ENCODE data around the gene DDX27. TPM values are rescaled to one million over a fixed set of nuclear protein-coding genes. Genes with fewer than 3 reads are reported as not detected.

Gene DDX27
- total and polyA plus RNA-seq, 9 of the 15 experiments (the other 6 are each of a cell fraction or from before 2014, with no cell fraction given) = 17.9 to 79.3 (median 57.0) TPM

DNA sequence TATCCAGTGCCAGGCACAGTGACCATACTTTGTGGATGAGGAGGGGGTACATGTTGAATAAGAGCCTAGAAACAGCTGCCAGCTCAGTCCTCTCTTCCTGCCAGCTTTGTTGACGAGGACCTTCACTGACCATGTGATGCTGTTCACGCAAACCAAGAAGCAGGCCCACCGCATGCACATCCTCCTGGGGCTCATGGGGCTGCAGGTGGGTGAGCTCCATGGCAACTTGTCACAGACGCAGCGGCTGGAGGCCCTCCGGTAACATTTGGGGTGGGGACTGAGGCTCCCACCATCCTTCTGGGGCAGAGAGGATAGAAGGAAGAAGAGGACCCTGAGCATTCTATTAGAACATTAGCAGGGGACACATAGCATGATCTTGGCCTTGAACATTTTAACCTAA is 15.6 kb downstream of the DDX27 start (continued):
- no peak for TF ChIP-seq ZNF146 (CRISPR knock-in tag; IDR thresholded peaks at IDR 0.05; ENCODE audit: unreplicated experiment)
- no peak for TF ChIP-seq ETV6 (IDR thresholded peaks at IDR 0.05; ENCODE audit: borderline replicate concordance in 1 of 2, low read depth in 2 of 2, low read length in 1 of 2)
- no peak for TF ChIP-seq ETV6 (CRISPR knock-in tag; IDR thresholded peaks at IDR 0.05; ENCODE audit: borderline replicate concordance)
- no peak for TF ChIP-seq ZNF311 (CRISPR knock-in tag; IDR thresholded peaks at IDR 0.05)
- TF ChIP-seq FOXJ2 (tag; IDR thresholded peaks at IDR 0.05) = no peak
- TF ChIP-seq ZNF175 (CRISPR knock-in tag; IDR thresholded peaks at IDR 0.05; ENCODE audit: low read depth) = no peak
- no peak for TF ChIP-seq SMC3 (conservative IDR thresholded peaks at IDR 0.05; ENCODE audit: insufficient read depth, low read depth, low read length)
- no peak for TF ChIP-seq NR2F6 (CRISPR knock-in tag; IDR thresholded peaks at IDR 0.05)
- TF ChIP-seq, protein P1, sequence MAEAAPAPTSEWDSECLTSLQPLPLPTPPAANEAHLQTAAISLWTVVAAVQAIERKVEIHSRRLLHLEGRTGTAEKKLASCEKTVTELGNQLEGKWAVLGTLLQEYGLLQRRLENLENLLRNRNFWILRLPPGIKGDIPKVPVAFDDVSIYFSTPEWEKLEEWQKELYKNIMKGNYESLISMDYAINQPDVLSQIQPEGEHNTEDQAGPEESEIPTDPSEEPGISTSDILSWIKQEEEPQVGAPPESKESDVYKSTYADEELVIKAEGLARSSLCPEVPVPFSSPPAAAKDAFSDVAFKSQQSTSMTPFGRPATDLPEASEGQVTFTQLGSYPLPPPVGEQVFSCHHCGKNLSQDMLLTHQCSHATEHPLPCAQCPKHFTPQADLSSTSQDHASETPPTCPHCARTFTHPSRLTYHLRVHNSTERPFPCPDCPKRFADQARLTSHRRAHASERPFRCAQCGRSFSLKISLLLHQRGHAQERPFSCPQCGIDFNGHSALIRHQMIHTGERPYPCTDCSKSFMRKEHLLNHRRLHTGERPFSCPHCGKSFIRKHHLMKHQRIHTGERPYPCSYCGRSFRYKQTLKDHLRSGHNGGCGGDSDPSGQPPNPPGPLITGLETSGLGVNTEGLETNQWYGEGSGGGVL (CRISPR knock-in tag; IDR thresholded peaks at IDR 0.05) = no peak

DNA sequence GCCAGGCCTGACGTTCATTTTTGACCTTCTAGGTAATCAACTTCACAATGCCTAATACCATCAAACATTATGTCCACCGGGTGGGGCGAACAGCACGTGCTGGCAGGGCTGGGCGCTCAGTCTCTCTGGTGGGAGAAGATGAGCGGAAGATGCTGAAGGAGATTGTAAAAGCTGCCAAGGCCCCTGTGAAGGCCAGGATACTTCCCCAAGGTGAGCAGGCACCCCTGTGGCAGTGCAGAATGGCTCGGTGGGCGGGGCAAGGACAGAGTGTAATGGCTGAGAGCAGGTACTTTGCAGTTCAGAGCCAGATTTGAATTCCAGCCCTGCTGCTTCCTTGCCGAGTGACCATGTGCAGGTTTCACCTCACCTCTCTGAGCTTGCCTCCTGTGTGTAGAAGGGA is 17.1 kb downstream of the DDX27 start:
- ATAC-seq = no peak
- Histone ChIP-seq H3K4me3 (no peak overlapping the region), H4K20me1 (replicated peaks; ENCODE audit: control insufficient read depth, insufficient read depth, low read length) (no peaks in the 10 kb centered on the region), H3K27ac (ENCODE audit: extremely low read depth, low read depth, low read length) (no peak overlapping the region), H2AFZ (ENCODE audit: low read depth, low read length) (no peak overlapping the region), H3K79me2 (ENCODE audit: control insufficient read depth, insufficient read depth, low read length) (no peaks in the 10 kb centered on the region), H3K36me3 (ENCODE audit: control insufficient read depth, insufficient read depth, low read length) (peaks cover 80% of the 10 kb centered on the region; the same call in 2 of the 3 replicates), H3K27me3 (ENCODE audit: control insufficient read depth in 2 of 2, insufficient read depth in 2 of 2, low read length in 2 of 2) (no peaks in the 10 kb centered on the region), H3K9me1 (ENCODE audit: control insufficient read depth, insufficient read depth, low read length) (no peaks in the 10 kb centered on the region), H3K9ac (ENCODE audit: insufficient read depth in 1 of 2, low read depth in 2 of 2, low read length in 2 of 2) (no peak overlapping the region), H3K4me1 (replicated peaks in 1 of 2; ENCODE audit: control insufficient read depth in 2 of 2, insufficient read depth in 2 of 2, low read length in 2 of 2) (no peaks in the 10 kb centered on the region), H3K9me3 (replicated peaks; ENCODE audit: control insufficient read depth, insufficient read depth, low read depth, low read length) (no peaks in the 10 kb centered on the region), H3K4me2 (ENCODE audit: insufficient read depth, low read length) (no peak overlapping the region)
- CTCF ChIA-PET (ENCODE audit: low intra/inter-chr PET ratio) = no interaction called here
- in situ Hi-C loops (cut with MboI) = no loop called here
- intact Hi-C loops (cut with micrococcal nuclease) = no loop called here
- DNase-seq (ENCODE audit: extremely low read depth in 1 of 4, low spot score in 3 of 4) = no peak
- FAIRE-seq = no peak
- POLR2A ChIA-PET = interaction anchor here (0.7 kb wide), 1 partner anchor 80 kb away, joined by 4 read pairs; no protein-coding TSS in a partner anchor
- 85% methylated on average over 9 of the region's 9 CpGs for WGBS (ENCODE audit: insufficient coverage, low coverage, missing lambda C conversion rate)
- no TSS peak for BruUV-seq (replicated peaks)
- TF ChIP-seq CEBPB (tag; IDR thresholded peaks at IDR 0.05) (no peak), ZNF57 (CRISPR knock-in tag; IDR thresholded peaks at IDR 0.05) (no peak), TEAD2 (tag; IDR thresholded peaks at IDR 0.05) (no peak), SRSF1 (IDR thresholded peaks at IDR 0.05; ENCODE audit: low read depth, low read length) (no peak), ZNF212 (CRISPR knock-in tag; IDR thresholded peaks at IDR 0.05) (no peak), NR3C1 (CRISPR knock-in tag; IDR thresholded peaks at IDR 0.05) (no peak)
- TF ChIP-seq, protein P2, sequence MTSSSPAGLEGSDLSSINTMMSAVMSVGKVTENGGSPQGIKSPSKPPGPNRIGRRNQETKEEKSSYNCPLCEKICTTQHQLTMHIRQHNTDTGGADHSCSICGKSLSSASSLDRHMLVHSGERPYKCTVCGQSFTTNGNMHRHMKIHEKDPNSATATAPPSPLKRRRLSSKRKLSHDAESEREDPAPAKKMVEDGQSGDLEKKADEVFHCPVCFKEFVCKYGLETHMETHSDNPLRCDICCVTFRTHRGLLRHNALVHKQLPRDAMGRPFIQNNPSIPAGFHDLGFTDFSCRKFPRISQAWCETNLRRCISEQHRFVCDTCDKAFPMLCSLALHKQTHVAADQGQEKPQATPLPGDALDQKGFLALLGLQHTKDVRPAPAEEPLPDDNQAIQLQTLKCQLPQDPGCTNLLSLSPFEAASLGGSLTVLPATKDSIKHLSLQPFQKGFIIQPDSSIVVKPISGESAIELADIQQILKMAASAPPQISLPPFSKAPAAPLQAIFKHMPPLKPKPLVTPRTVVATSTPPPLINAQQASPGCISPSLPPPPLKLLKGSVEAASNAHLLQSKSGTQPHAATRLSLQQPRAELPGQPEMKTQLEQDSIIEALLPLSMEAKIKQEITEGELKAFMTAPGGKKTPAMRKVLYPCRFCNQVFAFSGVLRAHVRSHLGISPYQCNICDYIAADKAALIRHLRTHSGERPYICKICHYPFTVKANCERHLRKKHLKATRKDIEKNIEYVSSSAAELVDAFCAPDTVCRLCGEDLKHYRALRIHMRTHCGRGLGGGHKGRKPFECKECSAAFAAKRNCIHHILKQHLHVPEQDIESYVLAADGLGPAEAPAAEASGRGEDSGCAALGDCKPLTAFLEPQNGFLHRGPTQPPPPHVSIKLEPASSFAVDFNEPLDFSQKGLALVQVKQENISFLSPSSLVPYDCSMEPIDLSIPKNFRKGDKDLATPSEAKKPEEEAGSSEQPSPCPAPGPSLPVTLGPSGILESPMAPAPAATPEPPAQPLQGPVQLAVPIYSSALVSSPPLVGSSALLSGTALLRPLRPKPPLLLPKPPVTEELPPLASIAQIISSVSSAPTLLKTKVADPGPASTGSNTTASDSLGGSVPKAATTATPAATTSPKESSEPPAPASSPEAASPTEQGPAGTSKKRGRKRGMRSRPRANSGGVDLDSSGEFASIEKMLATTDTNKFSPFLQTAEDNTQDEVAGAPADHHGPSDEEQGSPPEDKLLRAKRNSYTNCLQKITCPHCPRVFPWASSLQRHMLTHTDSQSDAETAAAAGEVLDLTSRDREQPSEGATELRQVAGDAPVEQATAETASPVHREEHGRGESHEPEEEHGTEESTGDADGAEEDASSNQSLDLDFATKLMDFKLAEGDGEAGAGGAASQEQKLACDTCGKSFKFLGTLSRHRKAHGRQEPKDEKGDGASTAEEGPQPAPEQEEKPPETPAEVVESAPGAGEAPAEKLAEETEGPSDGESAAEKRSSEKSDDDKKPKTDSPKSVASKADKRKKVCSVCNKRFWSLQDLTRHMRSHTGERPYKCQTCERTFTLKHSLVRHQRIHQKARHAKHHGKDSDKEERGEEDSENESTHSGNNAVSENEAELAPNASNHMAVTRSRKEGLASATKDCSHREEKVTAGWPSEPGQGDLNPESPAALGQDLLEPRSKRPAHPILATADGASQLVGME (CRISPR knock-in tag; IDR thresholded peaks at IDR 0.05) = no peak
